ENCODE results near the gene PIK3C2A. TPM values are rescaled to one million over a fixed set of nuclear protein-coding genes. Genes with fewer than 3 reads are reported as not detected.

The PIK3C2A gene
- total RNA-seq, 5 donors from 2014 or later (not counting 1 experiment from before 2014, with no cell fraction given) = 26.3 to 40.6 (median 30.0) TPM

DNA sequence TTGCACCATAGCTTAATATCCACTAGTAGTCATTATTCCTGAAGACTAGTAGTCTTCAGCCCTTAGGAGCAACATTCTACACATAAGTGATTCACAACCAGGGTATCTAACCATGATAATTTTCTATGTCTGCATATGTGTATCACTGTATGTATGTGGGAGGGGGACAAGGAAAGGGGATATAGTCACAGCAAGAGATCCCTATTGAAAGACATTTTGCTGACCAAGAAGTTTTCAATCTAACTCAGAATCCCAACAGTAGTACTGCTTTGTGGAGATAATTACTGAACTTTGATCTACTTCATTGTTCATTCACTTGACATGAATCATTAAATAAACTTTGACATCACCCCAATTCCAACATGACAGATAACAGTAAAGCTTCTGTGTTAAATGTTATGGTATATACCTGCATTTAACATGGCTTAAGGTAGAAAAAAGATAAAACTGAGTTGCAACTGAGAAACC lies 10.3 kb downstream of the PIK3C2A start:
- CTCF ChIA-PET = no interaction called here
- Histone ChIP-seq H3K4me1 (ENCODE audit: control insufficient read depth in 1 of 2, extremely low read depth in 1 of 2, insufficient read depth in 2 of 2, low read length in 2 of 2) (no peaks in the 10 kb centered on the region), H3K27me3 (replicated peaks in 1 of 2; ENCODE audit: control insufficient read depth in 2 of 2, extremely low read depth in 1 of 2, insufficient read depth in 2 of 2, low read length in 1 of 2) (no peaks in the 10 kb centered on the region), H3K27ac (ENCODE audit: low read length) (no peak overlapping the region), H3K9me3 (no peaks in the 10 kb centered on the region), H3K36me3 (ENCODE audit: control insufficient read depth in 2 of 2, extremely low read depth in 1 of 2, insufficient read depth in 1 of 2, low read length in 1 of 2) (peaks cover 5 to 13% of the 10 kb centered on the region in 2 donors), H3K4me3 (ENCODE audit: control insufficient read depth in 1 of 2, extremely low read depth in 1 of 2, low read length in 1 of 2) (no peak overlapping the region)
- Mint-ChIP-seq H3K4me1 (peaks cover 22 to 25% (median 24%) of the 10 kb centered on the region in 3 donors), H3K27me3 (no peaks in the 10 kb centered on the region), H3K4me3 (no peak overlapping the region), H3K27ac (no peak overlapping the region), H3K36me3 (peaks cover 17% of the 10 kb centered on the region), H3K9me3 (no peaks in the 10 kb centered on the region)
- POLR2A ChIA-PET = no interaction called here
- ATAC-seq (replicated peaks in 1 of 4) (no peak), DNase-seq (no peak)

DNA sequence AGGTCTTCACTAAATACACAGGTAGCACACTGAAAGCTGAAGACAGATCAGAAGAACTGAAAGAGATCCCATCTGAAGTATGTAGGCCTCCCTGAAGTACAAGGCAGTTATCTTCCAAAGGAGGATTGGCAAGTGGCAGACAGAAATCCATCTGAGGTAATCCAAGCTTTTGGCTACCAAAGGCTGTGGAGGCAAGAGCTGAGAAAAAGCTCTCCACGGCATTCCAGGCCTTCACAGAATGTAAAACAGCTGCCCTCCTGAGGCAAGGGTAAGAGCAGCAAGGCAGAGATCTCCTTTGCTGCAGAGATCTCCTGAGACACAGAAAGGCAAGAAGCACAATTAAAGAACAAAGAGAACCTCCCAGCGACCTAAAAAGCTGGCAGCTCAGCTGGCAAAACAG lies 19.1 kb downstream of the PIK3C2A start:
- Histone ChIP-seq H3K4me1 (ENCODE audit: control insufficient read depth in 1 of 2, extremely low read depth in 1 of 2, insufficient read depth in 2 of 2, low read length in 2 of 2) (no peaks in the 10 kb centered on the region), H3K4me3 (ENCODE audit: control insufficient read depth in 1 of 2, extremely low read depth in 1 of 2, low read length in 1 of 2) (no peak overlapping the region), H3K36me3 (ENCODE audit: control insufficient read depth in 2 of 2, extremely low read depth in 1 of 2, insufficient read depth in 1 of 2, low read length in 1 of 2) (peaks cover 0 to 8% of the 10 kb centered on the region in 2 donors), H3K9me3 (no peaks in the 10 kb centered on the region), H3K27ac (ENCODE audit: low read length) (no peak overlapping the region), H3K27me3 (replicated peaks in 1 of 2; ENCODE audit: control insufficient read depth in 2 of 2, extremely low read depth in 1 of 2, insufficient read depth in 2 of 2, low read length in 1 of 2) (no peaks in the 10 kb centered on the region)
- Mint-ChIP-seq H3K4me3 (no peak overlapping the region), H3K4me1 (peaks cover 19 to 36% (median 25%) of the 10 kb centered on the region in 3 donors), H3K27me3 (no peaks in the 10 kb centered on the region), H3K36me3 (peaks cover 24% of the 10 kb centered on the region), H3K27ac (no peak overlapping the region), H3K9me3 (no peaks in the 10 kb centered on the region)
- CTCF ChIA-PET = no interaction called here
- POLR2A ChIA-PET = interaction anchor here in 1 of 2 donors (0.6 kb wide), 1 partner anchor 17 kb away, joined by 3 read pairs; no protein-coding TSS in a partner anchor
- DNase-seq (no peak), ATAC-seq (replicated peaks in 1 of 4) (no peak)
- WGBS (ENCODE audit: insufficient coverage) = 100% methylated on average over 2 of the region's 2 CpGs

DNA sequence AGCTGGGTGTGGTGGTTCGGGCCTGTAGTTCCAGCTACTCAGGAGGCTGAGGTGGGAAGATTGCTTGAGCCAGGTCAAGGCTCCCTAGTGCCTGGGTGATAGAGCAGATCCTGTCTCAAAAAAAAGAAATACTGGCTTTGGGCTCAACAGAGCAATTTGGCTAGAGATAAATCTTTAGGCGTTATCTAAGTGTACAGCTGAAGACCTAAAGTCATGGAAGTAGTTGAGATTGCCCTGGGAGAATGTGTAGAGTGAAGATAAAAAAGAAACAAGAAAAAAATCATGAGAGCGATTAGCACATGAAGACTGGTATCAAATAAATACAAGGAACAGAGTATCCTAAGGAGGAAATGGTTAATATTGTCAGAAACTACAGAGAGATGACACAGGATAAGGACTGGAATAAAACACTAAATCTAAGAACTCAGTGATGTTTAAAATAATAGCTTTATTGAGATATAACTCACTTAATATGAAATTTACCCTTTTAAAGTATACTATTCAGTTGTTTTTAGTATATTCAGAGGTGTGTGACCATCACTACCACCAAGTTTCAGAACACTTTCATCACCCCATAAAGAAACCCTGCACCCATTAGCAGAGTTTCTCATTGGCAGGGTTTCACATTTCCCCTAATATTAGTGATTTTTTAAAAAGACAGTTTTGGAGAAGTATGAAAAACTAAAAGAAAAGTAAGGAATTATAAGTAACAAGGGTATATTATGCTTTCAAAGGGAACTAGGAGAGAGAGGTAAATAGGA lies 20.7 kb downstream of the PIK3C2A start:
- Histone ChIP-seq H3K9me3 (no peaks in the 10 kb centered on the region), H3K36me3 (ENCODE audit: control insufficient read depth in 2 of 2, extremely low read depth in 1 of 2, insufficient read depth in 1 of 2, low read length in 1 of 2) (no peaks in the 10 kb centered on the region), H3K27ac (ENCODE audit: low read length) (no peak overlapping the region), H3K4me3 (ENCODE audit: control insufficient read depth in 1 of 2, extremely low read depth in 1 of 2, low read length in 1 of 2) (no peak overlapping the region), H3K27me3 (replicated peaks in 1 of 2; ENCODE audit: control insufficient read depth in 2 of 2, extremely low read depth in 1 of 2, insufficient read depth in 2 of 2, low read length in 1 of 2) (no peaks in the 10 kb centered on the region), H3K4me1 (ENCODE audit: control insufficient read depth in 1 of 2, extremely low read depth in 1 of 2, insufficient read depth in 2 of 2, low read length in 2 of 2) (no peaks in the 10 kb centered on the region)
- WGBS (ENCODE audit: insufficient coverage) = 100% methylated on average over 1 of the region's 3 CpGs
- ATAC-seq (replicated peaks in 1 of 4) (no peak), DNase-seq (no peak)
- Mint-ChIP-seq H3K27ac (no peak overlapping the region), H3K4me3 (no peak overlapping the region), H3K27me3 (no peaks in the 10 kb centered on the region), H3K36me3 (peaks cover 22% of the 10 kb centered on the region), H3K9me3 (no peaks in the 10 kb centered on the region), H3K4me1 (peaks cover 19 to 36% (median 25%) of the 10 kb centered on the region in 3 donors)
- POLR2A ChIA-PET = interaction anchor here in 1 of 2 donors (0.5 to 0.6 kb wide), 2 partner anchors 14 to 1445 kb away, joined by 3 to 4 read pairs; no protein-coding TSS in a partner anchor
- CTCF ChIA-PET = interaction anchor here (0.6 kb wide), 2 partner anchors 12 to 14 kb away, joined by 4 to 8 read pairs; no protein-coding TSS in a partner anchor

DNA sequence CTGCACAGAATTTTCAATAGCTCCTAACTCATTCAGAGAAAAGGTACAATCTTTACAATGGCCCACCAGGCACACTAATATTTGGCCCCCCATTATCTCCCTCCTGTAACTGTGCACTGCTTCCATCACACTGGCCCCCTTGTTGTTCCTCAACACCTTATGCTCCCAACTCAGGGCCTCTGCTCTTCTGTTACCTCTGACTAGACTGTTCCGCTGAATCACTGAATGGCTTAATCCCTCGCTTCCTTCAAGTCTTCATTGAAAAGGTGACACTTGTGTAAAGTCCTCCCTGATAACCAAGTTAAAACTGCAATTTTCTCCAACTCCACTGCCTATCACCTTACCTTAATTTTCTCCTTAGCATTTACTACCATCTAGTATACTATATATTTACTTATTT lies 21.8 kb downstream of the PIK3C2A start:
- WGBS (ENCODE audit: insufficient coverage) = 100% methylated on average over 2 of the region's 2 CpGs
- no peaks in the 10 kb centered on the region for H3K9me3 Mint-ChIP-seq
- H3K4me1 Mint-ChIP-seq = peaks cover 19 to 31% (median 21%) of the 10 kb centered on the region in 3 donors

DNA sequence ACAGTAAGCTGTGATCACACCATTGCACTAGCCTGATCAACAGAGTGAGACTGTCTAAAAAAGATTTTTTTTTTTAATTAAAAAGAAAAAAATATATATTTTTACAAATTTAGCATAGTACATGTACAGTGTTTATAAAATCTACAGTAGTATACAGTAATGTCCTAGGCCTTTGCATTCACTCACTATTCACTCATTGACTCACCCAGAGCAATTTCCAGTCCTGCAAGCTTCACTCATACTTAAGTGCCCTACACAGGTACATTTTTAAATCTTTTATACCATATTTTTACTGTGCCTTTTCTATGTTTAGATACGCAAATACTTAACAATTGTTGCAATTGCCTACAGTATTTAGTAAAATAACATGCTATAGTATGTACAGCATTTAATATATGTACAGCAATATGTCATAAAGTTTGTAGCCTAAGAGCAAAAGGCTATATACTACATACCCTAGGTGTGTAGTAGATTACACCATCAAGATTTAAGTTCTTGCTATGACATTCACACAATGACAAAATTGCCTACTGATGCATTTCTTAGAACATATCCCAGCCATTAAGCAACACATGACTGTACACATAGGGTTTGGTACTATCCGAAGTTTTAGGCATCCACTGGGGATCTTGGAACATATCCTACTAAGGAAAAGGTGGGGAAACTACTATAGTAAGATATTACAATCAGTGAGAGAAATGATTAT lies 22.8 kb downstream of the PIK3C2A start:
- H3K9me3 Mint-ChIP-seq = no peaks in the 10 kb centered on the region
- no peak overlapping the region for H3K4me3 Mint-ChIP-seq
- no peaks in the 10 kb centered on the region for H3K27me3 ChIP-seq (replicated peaks in 1 of 2; ENCODE audit: control insufficient read depth in 2 of 2, extremely low read depth in 1 of 2, insufficient read depth in 2 of 2, low read length in 1 of 2)
- no peaks in the 10 kb centered on the region for H3K4me1 ChIP-seq (ENCODE audit: control insufficient read depth in 1 of 2, extremely low read depth in 1 of 2, insufficient read depth in 2 of 2, low read length in 2 of 2)
- peaks cover 12 to 28% (median 21%) of the 10 kb centered on the region in 3 donors for H3K4me1 Mint-ChIP-seq
- ATAC-seq (replicated peaks in 1 of 4) = no peak
- POLR2A ChIA-PET = interaction anchor here (0.5 to 0.6 kb wide), 3 partner anchors 52 to 248 kb away, joined by 3 to 5 read pairs (median 5); no protein-coding TSS in a partner anchor
- no peak overlapping the region for H3K27ac ChIP-seq (ENCODE audit: low read length)
- no peaks in the 10 kb centered on the region for H3K27me3 Mint-ChIP-seq
- no peak overlapping the region for H3K27ac Mint-ChIP-seq
- no peaks in the 10 kb centered on the region for H3K9me3 ChIP-seq
- H3K4me3 ChIP-seq (ENCODE audit: control insufficient read depth in 1 of 2, extremely low read depth in 1 of 2, low read length in 1 of 2) = no peak overlapping the region
- CTCF ChIA-PET = no interaction called here
- no CpG with 5 or more reads among the region's 2 CpGs for WGBS (ENCODE audit: insufficient coverage)
- DNase-seq = no peak
- H3K36me3 ChIP-seq (ENCODE audit: control insufficient read depth in 2 of 2, extremely low read depth in 1 of 2, insufficient read depth in 1 of 2, low read length in 1 of 2) = no peaks in the 10 kb centered on the region
- H3K36me3 Mint-ChIP-seq = peaks cover 16% of the 10 kb centered on the region

More for the DNA sequence above, 21.8 kb downstream of the PIK3C2A start:
- Histone ChIP-seq H3K27me3 (replicated peaks in 1 of 2; ENCODE audit: control insufficient read depth in 2 of 2, extremely low read depth in 1 of 2, insufficient read depth in 2 of 2, low read length in 1 of 2) (no peaks in the 10 kb centered on the region), H3K36me3 (ENCODE audit: control insufficient read depth in 2 of 2, extremely low read depth in 1 of 2, insufficient read depth in 1 of 2, low read length in 1 of 2) (no peaks in the 10 kb centered on the region), H3K4me1 (ENCODE audit: control insufficient read depth in 1 of 2, extremely low read depth in 1 of 2, insufficient read depth in 2 of 2, low read length in 2 of 2) (no peaks in the 10 kb centered on the region), H3K27ac (ENCODE audit: low read length) (no peak overlapping the region), H3K9me3 (no peaks in the 10 kb centered on the region), H3K4me3 (ENCODE audit: control insufficient read depth in 1 of 2, extremely low read depth in 1 of 2, low read length in 1 of 2) (no peak overlapping the region)
- DNase-seq (no peak), ATAC-seq (replicated peaks in 1 of 4) (no peak)
- Mint-ChIP-seq H3K36me3 (peaks cover 18% of the 10 kb centered on the region), H3K27ac (no peak overlapping the region), H3K4me3 (no peak overlapping the region), H3K27me3 (no peaks in the 10 kb centered on the region)
- ChIA-PET POLR2A (no interaction called here), CTCF (interaction anchor here in 1 of 2 donors (0.6 kb wide), 1 partner anchor 14 kb away, joined by 4 read pairs; no protein-coding TSS in a partner anchor)

DNA sequence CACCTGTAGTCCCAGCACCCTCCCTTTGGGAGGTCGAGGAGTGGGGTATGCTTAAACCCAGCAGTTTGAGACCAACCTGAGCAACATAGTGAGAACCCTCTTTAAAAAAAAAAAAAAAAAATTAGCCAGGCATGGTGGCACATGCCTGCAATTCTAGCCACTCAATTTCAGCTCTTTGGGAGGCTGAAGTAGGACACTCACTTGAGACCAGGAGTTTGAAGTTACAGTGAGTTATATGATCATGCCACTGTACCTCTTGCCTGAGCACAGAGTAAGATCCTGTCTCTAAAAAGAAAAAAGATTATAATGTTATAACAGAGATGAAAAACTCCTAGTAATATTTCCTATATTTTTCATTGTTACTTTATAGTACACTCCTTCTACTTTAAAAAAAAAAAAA lies 23.9 kb downstream of the PIK3C2A start:
- Mint-ChIP-seq H3K36me3 (peaks cover 16% of the 10 kb centered on the region), H3K4me1 (peaks cover 12 to 26% (median 20%) of the 10 kb centered on the region in 3 donors), H3K27me3 (no peaks in the 10 kb centered on the region), H3K27ac (no peak overlapping the region), H3K4me3 (no peak overlapping the region), H3K9me3 (no peaks in the 10 kb centered on the region)
- Histone ChIP-seq H3K36me3 (ENCODE audit: control insufficient read depth in 2 of 2, extremely low read depth in 1 of 2, insufficient read depth in 1 of 2, low read length in 1 of 2) (no peaks in the 10 kb centered on the region), H3K4me1 (ENCODE audit: control insufficient read depth in 1 of 2, extremely low read depth in 1 of 2, insufficient read depth in 2 of 2, low read length in 2 of 2) (no peaks in the 10 kb centered on the region), H3K4me3 (ENCODE audit: control insufficient read depth in 1 of 2, extremely low read depth in 1 of 2, low read length in 1 of 2) (no peak overlapping the region), H3K27me3 (replicated peaks in 1 of 2; ENCODE audit: control insufficient read depth in 2 of 2, extremely low read depth in 1 of 2, insufficient read depth in 2 of 2, low read length in 1 of 2) (no peaks in the 10 kb centered on the region), H3K27ac (ENCODE audit: low read length) (no peak overlapping the region), H3K9me3 (no peaks in the 10 kb centered on the region)
- no CpG with 5 or more reads among the region's 1 CpG for WGBS (ENCODE audit: insufficient coverage)
- ChIA-PET CTCF (no interaction called here), POLR2A (no interaction called here)
- DNase-seq (no peak), ATAC-seq (replicated peaks in 1 of 4) (no peak)

Data from T-cell (primary cell).